HEK293 (cell line): ENCODE results near the gene HDAC8.
A peak's percentile ranks its signal among the peaks of the same experiment; 100 is the strongest.

Experiments
- KLF7 ChIP-seq: fragments of 450-650 bp; formaldehyde crosslinking; IDR thresholded peaks from 2 replicates; pipeline ENCODE4 v1.5.1; 2016; ENCODE audit warnings: missing biosample characterization, missing genetic modification characterization, borderline replicate concordance
- SP2 ChIP-seq: fragments of 450-650 bp; formaldehyde crosslinking; IDR thresholded peaks from 2 replicates; pipeline ENCODE4 v1.5.1; 2016; ENCODE audit warnings: missing biosample characterization, missing genetic modification characterization
- WT1 ChIP-seq: fragments of 450-650 bp; formaldehyde crosslinking; IDR thresholded peaks from 2 replicates; pipeline ENCODE4 v1.5.1; 2016; ENCODE audit warnings: missing biosample characterization, missing genetic modification characterization
- YY1 ChIP-seq: fragments of 450-650 bp; formaldehyde crosslinking; IDR thresholded peaks from 2 replicates; pipeline ENCODE4 v1.5.1; 2018; ENCODE audit warnings: missing biosample characterization, missing genetic modification characterization
- ZBTB1 ChIP-seq: fragments of 450-650 bp; formaldehyde crosslinking; IDR thresholded peaks from 2 replicates; pipeline ENCODE4 v1.5.1; 2016; ENCODE audit warnings: missing biosample characterization, missing genetic modification characterization
- ZFP37 ChIP-seq: fragments of 450-650 bp; formaldehyde crosslinking; IDR thresholded peaks from 2 replicates; pipeline ENCODE4 v1.5.1; 2016; ENCODE audit warnings: missing biosample characterization, missing genetic modification characterization
- ZNF10 ChIP-seq: fragments of 450-650 bp; formaldehyde crosslinking; IDR thresholded peaks from 2 replicates; pipeline ENCODE4 v1.5.1; 2017; ENCODE audit warnings: missing biosample characterization, missing genetic modification characterization
- ZNF155 ChIP-seq: fragments of 450-650 bp; formaldehyde crosslinking; IDR thresholded peaks from 2 replicates; pipeline ENCODE4 v1.5.1; 2016; ENCODE audit warnings: missing biosample characterization, missing genetic modification characterization
- ZNF211 ChIP-seq: fragments of 450-650 bp; formaldehyde crosslinking; IDR thresholded peaks from 2 replicates; pipeline ENCODE4 v1.5.1; 2016; ENCODE audit warnings: low read depth, missing biosample characterization, missing genetic modification characterization
- ZNF248 ChIP-seq: fragments of 450-650 bp; formaldehyde crosslinking; IDR thresholded peaks from 2 replicates; pipeline ENCODE4 v1.5.1; 2017; ENCODE audit warnings: missing biosample characterization, missing genetic modification characterization
- ZNF501 ChIP-seq: fragments of 450-650 bp; formaldehyde crosslinking; IDR thresholded peaks from 2 replicates; pipeline ENCODE4 v1.5.1; 2016; ENCODE audit warnings: missing biosample characterization, missing genetic modification characterization
- ZNF548 ChIP-seq: fragments of 450-650 bp; formaldehyde crosslinking; IDR thresholded peaks from 2 replicates; pipeline ENCODE4 v1.5.1; 2016; ENCODE audit warnings: missing biosample characterization, missing genetic modification characterization
- ZNF561 ChIP-seq: fragments of 450-650 bp; IDR thresholded peaks from 2 replicates; pipeline ENCODE4 v1.5.1; 2018; ENCODE audit warnings: missing biosample characterization, missing genetic modification characterization, borderline replicate concordance
- ZNF76 ChIP-seq: fragments of 450-650 bp; formaldehyde crosslinking; IDR thresholded peaks from 2 replicates; pipeline ENCODE4; 2016; ENCODE audit warnings: low read depth, missing biosample characterization, missing genetic modification characterization, borderline replicate concordance
- ZNF785 ChIP-seq: fragments of 450-650 bp; formaldehyde crosslinking; IDR thresholded peaks from 2 replicates; pipeline ENCODE4 v1.5.1; 2016; ENCODE audit warnings: missing biosample characterization, missing genetic modification characterization
- ZNF791 ChIP-seq: fragments of 450-650 bp; formaldehyde crosslinking; IDR thresholded peaks from 2 replicates; pipeline ENCODE4 v1.5.1; 2016; ENCODE audit warnings: missing biosample characterization, missing genetic modification characterization
- ZNF837 ChIP-seq: fragments of 450-650 bp; formaldehyde crosslinking; IDR thresholded peaks from 2 replicates; pipeline ENCODE4 v1.5.1; 2016; ENCODE audit warnings: missing biosample characterization, missing genetic modification characterization
- ZSCAN30 ChIP-seq: fragments of 450-650 bp; IDR thresholded peaks from 2 replicates; pipeline ENCODE4 v1.5.1; 2018; ENCODE audit warnings: missing biosample characterization, mild to moderate bottlenecking, missing genetic modification characterization, moderate library complexity
- ZXDB ChIP-seq: fragments of 450-650 bp; formaldehyde crosslinking; IDR thresholded peaks from 2 replicates; pipeline ENCODE4 v1.5.1; 2016; ENCODE audit warnings: missing biosample characterization, missing genetic modification characterization
- TF ChIP-seq, protein P1 (sequence below): fragments of 450-650 bp; formaldehyde crosslinking; IDR thresholded peaks from 2 replicates; pipeline ENCODE4 v1.5.1; 2016; ENCODE audit warnings: missing biosample characterization, missing genetic modification characterization, borderline replicate concordance
- TF ChIP-seq, protein P2 (sequence below): fragments of 450-650 bp; formaldehyde crosslinking; IDR thresholded peaks from 2 replicates; pipeline ENCODE4 v1.5.1; 2016; ENCODE audit warnings: missing biosample characterization, missing genetic modification characterization, borderline replicate concordance
- TF ChIP-seq, protein P3 (sequence below): fragments of 450-650 bp; formaldehyde crosslinking; IDR thresholded peaks from 2 replicates; pipeline ENCODE4 v1.5.1; 2016; ENCODE audit warnings: missing biosample characterization, missing genetic modification characterization
- TF ChIP-seq, protein P4 (sequence below): fragments of 450-650 bp; formaldehyde crosslinking; IDR thresholded peaks from 2 replicates; pipeline ENCODE4 v1.5.1; 2017; ENCODE audit warnings: missing biosample characterization, missing genetic modification characterization
- TF ChIP-seq, protein P5 (sequence below): fragments of 450-650 bp; IDR thresholded peaks from 2 replicates; pipeline ENCODE4 v1.5.1; 2018; ENCODE audit warnings: missing biosample characterization, mild to moderate bottlenecking, missing genetic modification characterization

Gene HDAC8

DNA sequence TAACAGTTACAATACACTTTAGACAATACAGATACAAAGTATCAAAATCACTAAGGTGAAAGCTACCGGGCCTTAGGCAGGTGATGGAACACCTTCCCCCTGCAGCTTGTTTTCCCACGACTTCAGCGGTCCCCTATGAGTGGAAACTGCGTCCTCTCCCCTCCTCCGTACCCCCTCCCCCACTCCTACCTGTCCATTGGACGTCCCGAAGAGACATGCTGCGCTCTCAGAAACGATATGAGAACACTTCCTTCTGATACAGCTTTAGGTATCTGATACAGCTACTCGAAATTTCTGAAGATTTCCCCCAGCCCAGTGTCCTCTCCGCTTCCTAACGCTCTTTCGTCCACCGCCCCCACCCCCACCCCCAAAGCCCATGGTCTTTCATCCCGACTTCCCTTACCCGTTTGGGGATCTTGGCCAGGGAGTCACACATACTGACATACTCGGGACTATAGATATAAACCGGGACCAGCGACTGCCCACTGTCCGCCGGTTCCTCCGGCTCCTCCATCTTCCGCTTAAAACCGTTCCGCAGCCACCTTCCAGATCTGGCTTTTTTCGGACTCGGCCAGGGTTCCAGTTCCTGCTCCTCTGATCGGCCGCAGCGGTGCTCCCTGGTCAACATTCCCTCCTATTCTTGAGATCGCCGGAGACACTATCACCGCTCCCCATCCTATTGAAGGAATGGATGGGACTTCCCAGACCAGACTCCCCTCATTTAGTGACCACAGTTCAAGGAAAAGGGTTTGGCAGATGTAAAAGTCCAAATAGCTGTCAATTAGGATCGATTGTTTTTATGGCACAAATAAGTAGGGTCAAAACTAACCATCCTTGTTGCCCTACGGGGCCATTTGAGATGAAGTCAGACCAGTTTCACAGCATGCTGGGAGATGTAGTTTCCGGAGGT is at the start of gene HDAC8 (continued):
- TF ChIP-seq ZFP37 (tag by site-specific recombination) (peak; percentile 89; the same call in 1 of the 2 replicates), ZNF785 (tag by site-specific recombination) (no peak), ZNF837 (tag by site-specific recombination) (no peak), ZNF561 (tag by site-specific recombination) (peak; percentile 69), ZNF76 (tag by site-specific recombination) (peak; percentile 93), SP2 (tag by site-specific recombination) (peak; percentile 30; the same call in 1 of the 2 replicates), KLF7 (tag by site-specific recombination) (no peak), ZSCAN30 (peak; percentile 55; the same call in 1 of the 2 replicates), ZNF501 (tag by site-specific recombination) (peak; percentile 88), ZNF211 (tag by site-specific recombination) (no peak), ZNF548 (tag by site-specific recombination) (0 out of 2 replicates have a peak, but pooled peaks have one; percentile 21), WT1 (no peak), ZXDB (tag by site-specific recombination) (peak; percentile 91), YY1 (tag by site-specific recombination) (peak; percentile 71; the same call in 1 of the 2 replicates), ZBTB1 (tag by site-specific recombination) (no peak), ZNF10 (0 out of 2 replicates have a peak, but pooled peaks have one; percentile 37), ZNF155 (no peak), ZNF791 (tag by site-specific recombination) (no peak), ZNF248 (tag by site-specific recombination) (no peak)
- TF ChIP-seq, protein P1, sequence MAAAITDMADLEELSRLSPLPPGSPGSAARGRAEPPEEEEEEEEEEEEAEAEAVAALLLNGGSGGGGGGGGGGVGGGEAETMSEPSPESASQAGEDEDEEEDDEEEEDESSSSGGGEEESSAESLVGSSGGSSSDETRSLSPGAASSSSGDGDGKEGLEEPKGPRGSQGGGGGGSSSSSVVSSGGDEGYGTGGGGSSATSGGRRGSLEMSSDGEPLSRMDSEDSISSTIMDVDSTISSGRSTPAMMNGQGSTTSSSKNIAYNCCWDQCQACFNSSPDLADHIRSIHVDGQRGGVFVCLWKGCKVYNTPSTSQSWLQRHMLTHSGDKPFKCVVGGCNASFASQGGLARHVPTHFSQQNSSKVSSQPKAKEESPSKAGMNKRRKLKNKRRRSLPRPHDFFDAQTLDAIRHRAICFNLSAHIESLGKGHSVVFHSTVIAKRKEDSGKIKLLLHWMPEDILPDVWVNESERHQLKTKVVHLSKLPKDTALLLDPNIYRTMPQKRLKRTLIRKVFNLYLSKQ, result no peak
- TF ChIP-seq, protein P2, sequence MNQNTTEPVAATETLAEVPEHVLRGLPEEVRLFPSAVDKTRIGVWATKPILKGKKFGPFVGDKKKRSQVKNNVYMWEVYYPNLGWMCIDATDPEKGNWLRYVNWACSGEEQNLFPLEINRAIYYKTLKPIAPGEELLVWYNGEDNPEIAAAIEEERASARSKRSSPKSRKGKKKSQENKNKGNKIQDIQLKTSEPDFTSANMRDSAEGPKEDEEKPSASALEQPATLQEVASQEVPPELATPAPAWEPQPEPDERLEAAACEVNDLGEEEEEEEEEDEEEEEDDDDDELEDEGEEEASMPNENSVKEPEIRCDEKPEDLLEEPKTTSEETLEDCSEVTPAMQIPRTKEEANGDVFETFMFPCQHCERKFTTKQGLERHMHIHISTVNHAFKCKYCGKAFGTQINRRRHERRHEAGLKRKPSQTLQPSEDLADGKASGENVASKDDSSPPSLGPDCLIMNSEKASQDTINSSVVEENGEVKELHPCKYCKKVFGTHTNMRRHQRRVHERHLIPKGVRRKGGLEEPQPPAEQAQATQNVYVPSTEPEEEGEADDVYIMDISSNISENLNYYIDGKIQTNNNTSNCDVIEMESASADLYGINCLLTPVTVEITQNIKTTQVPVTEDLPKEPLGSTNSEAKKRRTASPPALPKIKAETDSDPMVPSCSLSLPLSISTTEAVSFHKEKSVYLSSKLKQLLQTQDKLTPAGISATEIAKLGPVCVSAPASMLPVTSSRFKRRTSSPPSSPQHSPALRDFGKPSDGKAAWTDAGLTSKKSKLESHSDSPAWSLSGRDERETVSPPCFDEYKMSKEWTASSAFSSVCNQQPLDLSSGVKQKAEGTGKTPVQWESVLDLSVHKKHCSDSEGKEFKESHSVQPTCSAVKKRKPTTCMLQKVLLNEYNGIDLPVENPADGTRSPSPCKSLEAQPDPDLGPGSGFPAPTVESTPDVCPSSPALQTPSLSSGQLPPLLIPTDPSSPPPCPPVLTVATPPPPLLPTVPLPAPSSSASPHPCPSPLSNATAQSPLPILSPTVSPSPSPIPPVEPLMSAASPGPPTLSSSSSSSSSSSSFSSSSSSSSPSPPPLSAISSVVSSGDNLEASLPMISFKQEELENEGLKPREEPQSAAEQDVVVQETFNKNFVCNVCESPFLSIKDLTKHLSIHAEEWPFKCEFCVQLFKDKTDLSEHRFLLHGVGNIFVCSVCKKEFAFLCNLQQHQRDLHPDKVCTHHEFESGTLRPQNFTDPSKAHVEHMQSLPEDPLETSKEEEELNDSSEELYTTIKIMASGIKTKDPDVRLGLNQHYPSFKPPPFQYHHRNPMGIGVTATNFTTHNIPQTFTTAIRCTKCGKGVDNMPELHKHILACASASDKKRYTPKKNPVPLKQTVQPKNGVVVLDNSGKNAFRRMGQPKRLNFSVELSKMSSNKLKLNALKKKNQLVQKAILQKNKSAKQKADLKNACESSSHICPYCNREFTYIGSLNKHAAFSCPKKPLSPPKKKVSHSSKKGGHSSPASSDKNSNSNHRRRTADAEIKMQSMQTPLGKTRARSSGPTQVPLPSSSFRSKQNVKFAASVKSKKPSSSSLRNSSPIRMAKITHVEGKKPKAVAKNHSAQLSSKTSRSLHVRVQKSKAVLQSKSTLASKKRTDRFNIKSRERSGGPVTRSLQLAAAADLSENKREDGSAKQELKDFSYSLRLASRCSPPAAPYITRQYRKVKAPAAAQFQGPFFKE (tag by site-specific recombination), result no peak
- TF ChIP-seq, protein P3, sequence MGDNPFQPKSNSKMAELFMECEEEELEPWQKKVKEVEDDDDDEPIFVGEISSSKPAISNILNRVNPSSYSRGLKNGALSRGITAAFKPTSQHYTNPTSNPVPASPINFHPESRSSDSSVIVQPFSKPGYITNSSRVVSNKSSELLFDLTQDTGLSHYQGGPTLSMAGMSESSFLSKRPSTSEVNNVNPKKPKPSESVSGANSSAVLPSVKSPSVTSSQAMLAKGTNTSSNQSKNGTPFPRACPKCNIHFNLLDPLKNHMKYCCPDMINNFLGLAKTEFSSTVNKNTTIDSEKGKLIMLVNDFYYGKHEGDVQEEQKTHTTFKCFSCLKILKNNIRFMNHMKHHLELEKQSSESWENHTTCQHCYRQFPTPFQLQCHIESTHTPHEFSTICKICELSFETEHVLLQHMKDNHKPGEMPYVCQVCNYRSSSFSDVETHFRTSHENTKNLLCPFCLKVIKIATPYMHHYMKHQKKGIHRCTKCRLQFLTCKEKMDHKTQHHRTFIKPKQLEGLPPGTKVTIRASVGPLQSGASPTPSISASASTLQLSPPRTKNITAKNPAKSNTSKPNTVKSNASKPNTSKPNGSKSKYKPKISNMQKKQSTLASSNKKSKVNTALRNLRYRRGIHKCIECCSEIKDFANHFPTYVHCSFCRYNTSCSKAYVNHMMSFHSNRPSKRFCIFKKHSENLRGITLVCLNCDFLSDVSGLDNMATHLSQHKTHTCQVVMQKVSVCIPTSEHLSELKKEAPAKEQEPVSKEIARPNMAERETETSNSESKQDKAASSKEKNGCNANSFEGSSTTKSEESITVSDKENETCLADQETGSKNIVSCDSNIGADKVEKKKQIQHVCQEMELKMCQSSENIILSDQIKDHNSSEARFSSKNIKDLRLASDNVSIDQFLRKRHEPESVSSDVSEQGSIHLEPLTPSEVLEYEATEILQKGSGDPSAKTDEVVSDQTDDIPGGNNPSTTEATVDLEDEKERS (tag by site-specific recombination), result peak; percentile 84; the same call in 1 of the 2 replicates
- TF ChIP-seq, protein P4, sequence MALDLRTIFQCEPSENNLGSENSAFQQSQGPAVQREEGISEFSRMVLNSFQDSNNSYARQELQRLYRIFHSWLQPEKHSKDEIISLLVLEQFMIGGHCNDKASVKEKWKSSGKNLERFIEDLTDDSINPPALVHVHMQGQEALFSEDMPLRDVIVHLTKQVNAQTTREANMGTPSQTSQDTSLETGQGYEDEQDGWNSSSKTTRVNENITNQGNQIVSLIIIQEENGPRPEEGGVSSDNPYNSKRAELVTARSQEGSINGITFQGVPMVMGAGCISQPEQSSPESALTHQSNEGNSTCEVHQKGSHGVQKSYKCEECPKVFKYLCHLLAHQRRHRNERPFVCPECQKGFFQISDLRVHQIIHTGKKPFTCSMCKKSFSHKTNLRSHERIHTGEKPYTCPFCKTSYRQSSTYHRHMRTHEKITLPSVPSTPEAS (tag by site-specific recombination), result peak; percentile 33; the same call in 1 of the 2 replicates
- TF ChIP-seq, protein P5, sequence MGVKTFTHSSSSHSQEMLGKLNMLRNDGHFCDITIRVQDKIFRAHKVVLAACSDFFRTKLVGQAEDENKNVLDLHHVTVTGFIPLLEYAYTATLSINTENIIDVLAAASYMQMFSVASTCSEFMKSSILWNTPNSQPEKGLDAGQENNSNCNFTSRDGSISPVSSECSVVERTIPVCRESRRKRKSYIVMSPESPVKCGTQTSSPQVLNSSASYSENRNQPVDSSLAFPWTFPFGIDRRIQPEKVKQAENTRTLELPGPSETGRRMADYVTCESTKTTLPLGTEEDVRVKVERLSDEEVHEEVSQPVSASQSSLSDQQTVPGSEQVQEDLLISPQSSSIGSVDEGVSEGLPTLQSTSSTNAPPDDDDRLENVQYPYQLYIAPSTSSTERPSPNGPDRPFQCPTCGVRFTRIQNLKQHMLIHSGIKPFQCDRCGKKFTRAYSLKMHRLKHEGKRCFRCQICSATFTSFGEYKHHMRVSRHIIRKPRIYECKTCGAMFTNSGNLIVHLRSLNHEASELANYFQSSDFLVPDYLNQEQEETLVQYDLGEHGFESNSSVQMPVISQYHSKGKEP, result no peak
